Measurements from ENCODE around the gene NOL7.

Gene NOL7

DNA sequence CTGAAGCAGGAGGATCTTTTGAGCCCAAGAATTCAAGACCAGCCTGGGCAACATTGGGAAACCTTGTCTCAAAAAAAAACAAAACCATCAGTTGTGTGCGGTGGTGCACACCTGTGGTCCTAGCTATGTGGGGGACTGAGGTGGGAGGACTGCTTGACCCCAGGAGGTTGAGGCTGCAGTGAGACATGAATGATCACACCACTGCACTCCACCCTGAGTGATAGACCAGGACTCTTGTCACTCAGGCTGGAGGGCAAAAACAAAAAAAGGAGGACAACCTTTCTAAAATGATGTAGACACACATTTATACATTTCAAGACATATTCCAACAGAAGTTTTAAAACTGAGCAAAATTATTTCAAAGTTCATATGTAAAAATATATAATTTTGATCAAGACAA lies 45.1 kb downstream of the NOL7 start:
- Histone ChIP-seq H3K4me3 (ENCODE audit: low read length) (no peak overlapping the region), H3F3A (ENCODE audit: control insufficient read depth, insufficient read depth) (no peaks in the 10 kb centered on the region), H3K9me3 (ENCODE audit: control insufficient read depth, insufficient read depth, low read length) (no peaks in the 10 kb centered on the region), H3K9me2 (replicated peaks; ENCODE audit: control insufficient read depth, low read length) (no peaks in the 10 kb centered on the region), H3K4me1 (ENCODE audit: control insufficient read depth, low read length) (peaks cover 33% of the 10 kb centered on the region), H3K79me2 (ENCODE audit: control insufficient read depth, low read length) (peaks cover 80% of the 10 kb centered on the region), H3K27me3 (ENCODE audit: control insufficient read depth, low read length) (no peaks in the 10 kb centered on the region), H4K20me1 (ENCODE audit: control insufficient read depth, insufficient read depth, low read depth, low read length) (peaks cover 5% of the 10 kb centered on the region; the same call in 1 of the 2 replicates), H3K36me3 (ENCODE audit: control insufficient read depth, low read length) (peaks cover 11% of the 10 kb centered on the region; the same call in 1 of the 2 replicates), H3K4me2 (ENCODE audit: low read length) (no peak overlapping the region), H3K27ac (ENCODE audit: low read depth, low read length) (no peak overlapping the region)
- TF ChIP-seq, protein P1, sequence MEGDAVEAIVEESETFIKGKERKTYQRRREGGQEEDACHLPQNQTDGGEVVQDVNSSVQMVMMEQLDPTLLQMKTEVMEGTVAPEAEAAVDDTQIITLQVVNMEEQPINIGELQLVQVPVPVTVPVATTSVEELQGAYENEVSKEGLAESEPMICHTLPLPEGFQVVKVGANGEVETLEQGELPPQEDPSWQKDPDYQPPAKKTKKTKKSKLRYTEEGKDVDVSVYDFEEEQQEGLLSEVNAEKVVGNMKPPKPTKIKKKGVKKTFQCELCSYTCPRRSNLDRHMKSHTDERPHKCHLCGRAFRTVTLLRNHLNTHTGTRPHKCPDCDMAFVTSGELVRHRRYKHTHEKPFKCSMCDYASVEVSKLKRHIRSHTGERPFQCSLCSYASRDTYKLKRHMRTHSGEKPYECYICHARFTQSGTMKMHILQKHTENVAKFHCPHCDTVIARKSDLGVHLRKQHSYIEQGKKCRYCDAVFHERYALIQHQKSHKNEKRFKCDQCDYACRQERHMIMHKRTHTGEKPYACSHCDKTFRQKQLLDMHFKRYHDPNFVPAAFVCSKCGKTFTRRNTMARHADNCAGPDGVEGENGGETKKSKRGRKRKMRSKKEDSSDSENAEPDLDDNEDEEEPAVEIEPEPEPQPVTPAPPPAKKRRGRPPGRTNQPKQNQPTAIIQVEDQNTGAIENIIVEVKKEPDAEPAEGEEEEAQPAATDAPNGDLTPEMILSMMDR (IDR thresholded peaks at IDR 0.05; ENCODE audit: low read depth, low read length, poor library complexity, severe bottlenecking), result no peak
- no peak for TF ChIP-seq EZH2phosphoT487 (IDR thresholded peaks at IDR 0.05; ENCODE audit: borderline replicate concordance, low read length)

DNA sequence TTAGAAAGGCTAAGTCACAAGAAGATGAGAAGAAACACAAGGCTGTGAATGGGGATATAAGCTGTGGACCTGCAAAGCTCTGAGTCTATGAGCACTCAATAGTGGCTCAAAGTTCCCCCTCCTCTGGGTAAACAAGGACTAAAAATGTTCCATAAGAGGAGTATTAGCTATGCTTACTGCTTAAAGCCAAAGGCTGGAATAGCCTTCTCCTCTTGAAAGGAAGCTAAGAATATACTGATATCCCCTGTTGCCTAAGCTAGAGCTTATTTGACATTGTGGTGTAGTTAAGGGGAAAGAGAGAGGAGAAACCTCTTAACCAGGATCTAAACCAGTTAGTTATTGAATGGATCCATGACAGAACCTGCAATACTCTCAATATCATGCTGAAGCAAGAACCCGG lies 45.8 kb downstream of the NOL7 start:
- no peak overlapping the region for H3K4me2 ChIP-seq (ENCODE audit: low read length)
- peaks cover 9% of the 10 kb centered on the region; the same call in 1 of the 2 replicates for H3K36me3 ChIP-seq (ENCODE audit: control insufficient read depth, low read length)
- no peak for TF ChIP-seq EZH2phosphoT487 (IDR thresholded peaks at IDR 0.05; ENCODE audit: borderline replicate concordance, low read length)
- TF ChIP-seq, protein P1 (IDR thresholded peaks at IDR 0.05; ENCODE audit: low read depth, low read length, poor library complexity, severe bottlenecking), result no peak
- H3K9me3 ChIP-seq (ENCODE audit: control insufficient read depth, insufficient read depth, low read length), result no peaks in the 10 kb centered on the region
- H3K4me1 ChIP-seq (ENCODE audit: control insufficient read depth, low read length), result peaks cover 36% of the 10 kb centered on the region
- H3K27me3 ChIP-seq (ENCODE audit: control insufficient read depth, low read length), result no peaks in the 10 kb centered on the region
- no peaks in the 10 kb centered on the region for H3K9me2 ChIP-seq (replicated peaks; ENCODE audit: control insufficient read depth, low read length)
- H3K79me2 ChIP-seq (ENCODE audit: control insufficient read depth, low read length), result peaks cover 86% of the 10 kb centered on the region
- H3K4me3 ChIP-seq (ENCODE audit: low read length), result no peak overlapping the region
- no peaks in the 10 kb centered on the region for H3F3A ChIP-seq (ENCODE audit: control insufficient read depth, insufficient read depth)
- no peak overlapping the region for H3K27ac ChIP-seq (ENCODE audit: low read depth, low read length)
- peaks cover 5% of the 10 kb centered on the region; the same call in 1 of the 2 replicates for H4K20me1 ChIP-seq (ENCODE audit: control insufficient read depth, insufficient read depth, low read depth, low read length)

DNA sequence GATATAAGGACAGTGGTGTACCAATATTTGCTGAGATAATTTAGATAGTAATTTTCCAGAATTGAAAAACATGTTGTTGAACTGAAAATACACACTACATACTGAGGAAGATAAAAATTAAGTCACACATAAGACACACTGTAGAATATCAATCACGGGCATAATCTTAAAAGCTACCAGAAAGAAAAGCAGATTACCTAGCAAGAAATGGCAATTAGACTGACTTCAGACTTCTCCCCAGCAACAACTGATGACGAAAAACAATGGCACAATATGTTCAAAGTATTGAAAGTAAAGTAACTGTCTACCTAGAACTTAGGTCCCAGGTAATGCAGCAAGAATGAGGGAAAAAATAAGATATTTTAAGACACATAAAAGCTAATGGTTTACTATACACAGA lies 46.5 kb downstream of the NOL7 start:
- H3K79me2 ChIP-seq (ENCODE audit: control insufficient read depth, low read length), result peaks cover 91% of the 10 kb centered on the region
- no peaks in the 10 kb centered on the region for H3K9me2 ChIP-seq (replicated peaks; ENCODE audit: control insufficient read depth, low read length)
- H4K20me1 ChIP-seq (ENCODE audit: control insufficient read depth, insufficient read depth, low read depth, low read length), result peaks cover 5% of the 10 kb centered on the region; the same call in 1 of the 2 replicates
- H3K27me3 ChIP-seq (ENCODE audit: control insufficient read depth, low read length), result no peaks in the 10 kb centered on the region
- no peak overlapping the region for H3K4me2 ChIP-seq (ENCODE audit: low read length)
- no peak overlapping the region for H3K27ac ChIP-seq (ENCODE audit: low read depth, low read length)
- peaks cover 34% of the 10 kb centered on the region for H3K4me1 ChIP-seq (ENCODE audit: control insufficient read depth, low read length)
- H3K4me3 ChIP-seq (ENCODE audit: low read length), result no peak overlapping the region
- peaks cover 6% of the 10 kb centered on the region; the same call in 1 of the 2 replicates for H3K36me3 ChIP-seq (ENCODE audit: control insufficient read depth, low read length)
- no peaks in the 10 kb centered on the region for H3F3A ChIP-seq (ENCODE audit: control insufficient read depth, insufficient read depth)
- TF ChIP-seq, protein P1 (IDR thresholded peaks at IDR 0.05; ENCODE audit: low read depth, low read length, poor library complexity, severe bottlenecking), result no peak
- no peak for TF ChIP-seq EZH2phosphoT487 (IDR thresholded peaks at IDR 0.05; ENCODE audit: borderline replicate concordance, low read length)
- no peaks in the 10 kb centered on the region for H3K9me3 ChIP-seq (ENCODE audit: control insufficient read depth, insufficient read depth, low read length)
